Activated CD4-positive, alpha-beta T cell treated with anti-CD3 and anti-CD28 coated beads, Interleukin-2, Interleukin-4, amounts not matched to agents 100 ng/mL and 50 ng/mL, durations not matched to agents 16 hours and 8 hours (primary cell): ENCODE measurements around the gene PPP1R16B.
"Not testable (repeated sequence)": the region's sequence is repeated elsewhere in the genome, so short reads cannot be mapped to it uniquely, and the experiment has no call there.

Experiments
- DNase-seq: peaks from one replicate; pipeline ENCODE4 v3.0.0-alpha.2; 2020; ENCODE audit warnings: low spot score

PPP1R16B gene

GRCh38 chr20:38853759-38854158 is 48.3 kb downstream of the PPP1R16B start:
- no peak for DNase-seq

- DNase-seq = no peak
Observed at GRCh38 chr20:38854654-38855066, 49.2 kb downstream of the PPP1R16B start.

- no peak for DNase-seq
Observed at GRCh38 chr20:38855356-38855755, 49.9 kb downstream of the PPP1R16B start.

- DNase-seq = no peak
Observed at GRCh38 chr20:38856570-38856969, 51.1 kb downstream of the PPP1R16B start.

- no peak for DNase-seq
Observed at GRCh38 chr20:38857703-38858102, 52.2 kb downstream of the PPP1R16B start.

GRCh38 chr20:38859070-38859690 is 53.7 kb downstream of the PPP1R16B start:
- DNase-seq = no peak

GRCh38 chr20:38859857-38860256 is 54.4 kb downstream of the PPP1R16B start:
- not testable (repeated sequence) for DNase-seq

- no peak for DNase-seq
Observed at GRCh38 chr20:38861071-38861401, 55.5 kb downstream of the PPP1R16B start.

- DNase-seq = no peak
Observed at GRCh38 chr20:38862226-38862625, 56.7 kb downstream of the PPP1R16B start.

- DNase-seq = peak; percentile 71
Observed at GRCh38 chr20:38863024-38863851, 57.7 kb downstream of the PPP1R16B start.

GRCh38 chr20:38864662-38865061 is 59.2 kb downstream of the PPP1R16B start:
- DNase-seq = no peak

- no peak for DNase-seq
Observed at GRCh38 chr20:38866265-38867061, 61.0 kb downstream of the PPP1R16B start.

- DNase-seq = no peak
Observed at GRCh38 chr20:38867062-38867359, 61.5 kb downstream of the PPP1R16B start.

- peak; percentile 68 for DNase-seq
Observed at GRCh38 chr20:38870733-38871559, 65.4 kb downstream of the PPP1R16B start.

- no peak for DNase-seq
Observed at GRCh38 chr20:38871560-38871953, 66.1 kb downstream of the PPP1R16B start.

GRCh38 chr20:38872036-38872435 is 66.5 kb downstream of the PPP1R16B start:
- no peak for DNase-seq

GRCh38 chr20:38872491-38873049 is 67.1 kb downstream of the PPP1R16B start:
- no peak for DNase-seq

GRCh38 chr20:38873050-38873581 is 67.6 kb downstream of the PPP1R16B start:
- DNase-seq = peak; percentile 94

- DNase-seq = peak; percentile 68
Observed at GRCh38 chr20:38874460-38875174, 69.1 kb downstream of the PPP1R16B start.

- DNase-seq = peak; percentile 90
Observed at GRCh38 chr20:38875175-38875993, 69.9 kb downstream of the PPP1R16B start.
